Measurements from ENCODE around the gene SH3RF3.

- TF ChIP-seq RARB (CRISPR knock-in tag; IDR thresholded peaks at IDR 0.05) (no peak), TCF4 (CRISPR knock-in tag; IDR thresholded peaks at IDR 0.05; ENCODE audit: borderline replicate concordance) (no peak)
These were observed 394.7 kb downstream of the SH3RF3 start for GRCh38 chr2:109523536-109524361.

Measured in SK-N-SH treated with all-trans-retinoic acid at 6 μM for 48 hours (cell line).